MCF 10A (cell line): ENCODE data around the gene CR1. TPM values are rescaled to one million over a fixed set of nuclear protein-coding genes. Genes with fewer than 3 reads are reported as not detected.

ENCODE experiments used
- BruUV-seq: library from RNA; stranded (reverse); fragments of 400-500 nt; replicated peaks from 2 replicates; lab custom pipeline; 2021; lab: Mats Ljungman, UMichigan
- CTCF ChIA-PET: fragments of 300-600 bp; sonication (Branson Sonifier 250); formaldehyde crosslinking; extraction: SDS; loops from one replicate; lab custom pipeline; 2021; ENCODE audit warnings: antibody characterized with exemption, inconsistent platforms; lab: Yijun Ruan, JAX
- POLR2A ChIA-PET: fragments of 300-600, 350-650 bp; sonication (Branson Sonifier 250); formaldehyde crosslinking; extraction: SDS; loops from one replicate; lab custom pipeline; 2020; ENCODE audit warnings: antibody characterized with exemption, inconsistent platforms; lab: Yijun Ruan, JAX
- DNase-seq: peaks from one replicate; pipeline ENCODE4 v3.0.0-alpha.2; 2018; ENCODE audit not compliant: unreplicated experiment
- H3K27ac Mint-ChIP-seq: one replicate; pipeline ENCODE4 v1.8.0; 2022; ENCODE audit warnings: mild to moderate bottlenecking, low read depth, mixed read lengths; ENCODE audit not compliant: unreplicated experiment
- H3K27me3 Mint-ChIP-seq: one replicate; pipeline ENCODE4 v1.8.0; 2022; ENCODE audit warnings: mixed read lengths; ENCODE audit not compliant: insufficient read depth, unreplicated experiment
- H3K36me3 Mint-ChIP-seq: one replicate; pipeline ENCODE4 v1.8.0; 2022; ENCODE audit warnings: mild to moderate bottlenecking, moderate library complexity, mixed read lengths; ENCODE audit not compliant: insufficient read depth, unreplicated experiment
- H3K4me1 Mint-ChIP-seq: one replicate; pipeline ENCODE4 v1.8.0; 2022; ENCODE audit warnings: mixed read lengths; ENCODE audit not compliant: insufficient read depth, unreplicated experiment
- H3K4me3 Mint-ChIP-seq: one replicate; pipeline ENCODE4 v1.8.0; 2022; ENCODE audit warnings: mild to moderate bottlenecking, moderate library complexity, mixed read lengths; ENCODE audit not compliant: unreplicated experiment
- H3K9me3 Mint-ChIP-seq: one replicate; pipeline ENCODE4 v1.8.0; 2022; ENCODE audit warnings: mixed read lengths; ENCODE audit not compliant: unreplicated experiment
- intact Hi-C: fragments of 100-400 bp; cut with micrococcal nuclease; formaldehyde crosslinking; loops from 2 replicates; pipeline ENCODE4 v1.14.1; 2022
- total RNA-seq: library from RNA; stranded (reverse); gene quantifications from 2 replicates; pipeline ENCODE4 v1.2.3, GENCODE V29; 2022
- TF ChIP-seq, protein P1 (sequence below): fragments of 200-600 bp; IDR thresholded peaks from one replicate; pipeline ENCODE4 v1.8.0; 2022; ENCODE audit warnings: antibody characterized with exemption, mild to moderate bottlenecking; ENCODE audit not compliant: unreplicated experiment

Gene CR1
- total RNA-seq, 1 experiment from 2014 or later, result not detected

DNA sequence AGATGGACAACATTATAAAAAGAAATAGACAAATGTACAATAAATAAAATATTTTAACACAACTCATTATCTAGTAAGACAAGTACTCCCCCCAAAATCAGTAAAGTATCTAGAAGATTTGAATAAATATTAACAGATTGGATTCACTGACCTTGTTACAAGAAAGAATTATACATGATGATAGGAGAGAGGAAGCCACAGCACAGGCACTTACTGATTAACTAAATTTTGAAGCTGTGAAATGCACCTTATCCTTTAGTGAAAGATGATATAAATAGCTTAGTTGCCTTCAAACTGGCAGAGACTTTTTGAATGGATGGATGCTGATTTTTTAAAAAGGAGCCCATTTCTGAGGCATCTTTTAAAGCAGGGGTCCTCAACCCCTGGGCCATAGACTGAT, 8.5 kb downstream of the CR1 start:
- no TSS peak for BruUV-seq
- POLR2A ChIA-PET, result interaction anchor here (0.6 to 0.8 kb wide), 2 partner anchors 9 to 323 kb away, joined by 3 read pairs; no protein-coding TSS in a partner anchor

DNA sequence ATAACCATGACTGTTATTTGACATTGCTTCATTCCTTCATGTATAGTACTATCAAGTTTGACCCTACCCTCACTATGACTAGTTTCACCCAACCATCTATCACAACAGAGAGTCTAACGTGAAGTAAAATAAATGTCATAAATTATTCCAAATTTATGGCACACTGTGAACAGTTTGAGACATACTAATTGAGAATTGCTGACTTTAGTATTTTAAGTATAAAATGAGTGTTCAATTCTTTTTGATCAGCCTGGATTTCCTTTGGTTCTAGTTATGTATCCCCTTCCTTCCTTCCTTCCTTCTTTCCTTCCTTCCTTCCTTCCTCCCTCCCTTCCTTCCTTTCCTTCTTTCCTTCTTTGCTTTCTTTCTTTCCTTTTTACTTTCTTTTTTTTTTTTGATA, 14.5 kb downstream of the CR1 start:
- ChIA-PET POLR2A (no interaction called here), CTCF (interaction anchor here (1.1 to 2.6 kb wide), 2 partner anchors 11 to 426 kb away, joined by 3 to 16 read pairs; no protein-coding TSS in a partner anchor)
- Mint-ChIP-seq H3K9me3 (no peaks in the 10 kb centered on the region), H3K27ac (no peak overlapping the region), H3K4me3 (no peak overlapping the region), H3K36me3 (no peaks in the 10 kb centered on the region), H3K4me1 (no peaks in the 10 kb centered on the region), H3K27me3 (peaks cover 71% of the 10 kb centered on the region)
- TF ChIP-seq, protein P1, sequence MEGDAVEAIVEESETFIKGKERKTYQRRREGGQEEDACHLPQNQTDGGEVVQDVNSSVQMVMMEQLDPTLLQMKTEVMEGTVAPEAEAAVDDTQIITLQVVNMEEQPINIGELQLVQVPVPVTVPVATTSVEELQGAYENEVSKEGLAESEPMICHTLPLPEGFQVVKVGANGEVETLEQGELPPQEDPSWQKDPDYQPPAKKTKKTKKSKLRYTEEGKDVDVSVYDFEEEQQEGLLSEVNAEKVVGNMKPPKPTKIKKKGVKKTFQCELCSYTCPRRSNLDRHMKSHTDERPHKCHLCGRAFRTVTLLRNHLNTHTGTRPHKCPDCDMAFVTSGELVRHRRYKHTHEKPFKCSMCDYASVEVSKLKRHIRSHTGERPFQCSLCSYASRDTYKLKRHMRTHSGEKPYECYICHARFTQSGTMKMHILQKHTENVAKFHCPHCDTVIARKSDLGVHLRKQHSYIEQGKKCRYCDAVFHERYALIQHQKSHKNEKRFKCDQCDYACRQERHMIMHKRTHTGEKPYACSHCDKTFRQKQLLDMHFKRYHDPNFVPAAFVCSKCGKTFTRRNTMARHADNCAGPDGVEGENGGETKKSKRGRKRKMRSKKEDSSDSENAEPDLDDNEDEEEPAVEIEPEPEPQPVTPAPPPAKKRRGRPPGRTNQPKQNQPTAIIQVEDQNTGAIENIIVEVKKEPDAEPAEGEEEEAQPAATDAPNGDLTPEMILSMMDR, result no peak
- intact Hi-C loops, result no loop called here
- BruUV-seq, result no TSS peak
- no peak for DNase-seq

More for the DNA sequence above, 8.5 kb downstream of the CR1 start:
- intact Hi-C loops, result no loop called here
- no peak overlapping the region for H3K27ac Mint-ChIP-seq
- no peak overlapping the region for H3K4me3 Mint-ChIP-seq
- peaks cover 6% of the 10 kb centered on the region for H3K4me1 Mint-ChIP-seq
- H3K9me3 Mint-ChIP-seq, result no peaks in the 10 kb centered on the region
- no peak for DNase-seq
- peaks cover 84% of the 10 kb centered on the region for H3K27me3 Mint-ChIP-seq
- TF ChIP-seq, protein P1, result no peak
- CTCF ChIA-PET, result interaction anchor here (0.6 to 8.0 kb wide), 2 partner anchors 21 to 422 kb away, joined by 3 to 168 read pairs; no protein-coding TSS in a partner anchor
- H3K36me3 Mint-ChIP-seq, result no peaks in the 10 kb centered on the region

DNA sequence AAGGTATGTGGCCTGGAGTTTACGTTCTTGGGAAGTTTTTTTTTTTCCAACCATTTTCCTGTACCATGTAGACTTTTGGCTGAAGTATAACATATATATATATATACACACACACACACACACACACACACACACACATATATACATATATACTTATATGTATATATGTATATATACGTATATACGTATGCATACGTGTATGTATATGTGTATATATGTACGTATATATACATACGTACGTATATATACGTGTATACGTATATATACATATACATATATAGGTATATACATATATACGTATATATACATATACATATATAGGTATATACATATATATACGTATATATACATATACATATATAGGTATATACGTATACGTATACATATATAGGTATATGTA, 18.9 kb downstream of the CR1 start:
- H3K9me3 Mint-ChIP-seq, result no peaks in the 10 kb centered on the region
- no peak overlapping the region for H3K4me3 Mint-ChIP-seq
- BruUV-seq, result no TSS peak
- ChIA-PET POLR2A (no interaction called here), CTCF (interaction anchor here (0.6 to 1.2 kb wide), 3 partner anchors 15 to 1053 kb away, joined by 3 to 6 read pairs (median 3); no protein-coding TSS in a partner anchor)
- no peaks in the 10 kb centered on the region for H3K36me3 Mint-ChIP-seq
- no peak for DNase-seq
- H3K4me1 Mint-ChIP-seq, result no peaks in the 10 kb centered on the region
- H3K27ac Mint-ChIP-seq, result no peak overlapping the region
- intact Hi-C loops, result no loop called here
- TF ChIP-seq, protein P1, result no peak
- peaks cover 69% of the 10 kb centered on the region for H3K27me3 Mint-ChIP-seq

DNA sequence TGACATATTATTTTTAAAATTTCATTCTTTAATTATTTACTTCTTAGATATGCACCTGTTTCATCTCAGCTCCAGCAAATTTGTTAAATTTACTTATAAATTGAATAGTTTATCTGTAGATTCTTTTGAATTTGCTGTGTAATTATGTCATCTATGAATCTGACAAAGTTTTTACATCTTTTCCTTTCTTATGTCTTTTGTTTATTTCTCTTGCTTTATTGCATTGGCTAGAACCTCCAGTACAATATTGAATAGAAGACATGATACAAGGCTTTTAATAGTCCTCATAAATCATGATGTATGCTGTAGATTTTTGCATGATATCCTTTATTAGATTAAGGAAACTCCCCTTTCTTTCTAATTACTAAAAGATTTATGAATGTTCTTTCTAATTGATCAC, 20.8 kb downstream of the CR1 start:
- CTCF ChIA-PET, result interaction anchor here (0.6 to 0.7 kb wide), 2 partner anchors 540 to 1423 kb away, joined by 3 read pairs; no protein-coding TSS in a partner anchor
- POLR2A ChIA-PET, result no interaction called here
- Mint-ChIP-seq H3K36me3 (no peaks in the 10 kb centered on the region), H3K27ac (no peak overlapping the region), H3K4me1 (no peaks in the 10 kb centered on the region), H3K27me3 (peaks cover 67% of the 10 kb centered on the region), H3K9me3 (no peaks in the 10 kb centered on the region), H3K4me3 (no peak overlapping the region)
- TF ChIP-seq, protein P1, result no peak
- DNase-seq, result no peak
- intact Hi-C loops, result no loop called here
- BruUV-seq, result no TSS peak
